ENCODE results near the gene CPLX4.
A peak's percentile ranks its signal among the peaks of the same experiment; 100 is the strongest.
"Not testable (repeated sequence)": the region's sequence is repeated elsewhere in the genome, so short reads cannot be mapped to it uniquely, and the experiment has no call there.

CPLX4 gene

DNA sequence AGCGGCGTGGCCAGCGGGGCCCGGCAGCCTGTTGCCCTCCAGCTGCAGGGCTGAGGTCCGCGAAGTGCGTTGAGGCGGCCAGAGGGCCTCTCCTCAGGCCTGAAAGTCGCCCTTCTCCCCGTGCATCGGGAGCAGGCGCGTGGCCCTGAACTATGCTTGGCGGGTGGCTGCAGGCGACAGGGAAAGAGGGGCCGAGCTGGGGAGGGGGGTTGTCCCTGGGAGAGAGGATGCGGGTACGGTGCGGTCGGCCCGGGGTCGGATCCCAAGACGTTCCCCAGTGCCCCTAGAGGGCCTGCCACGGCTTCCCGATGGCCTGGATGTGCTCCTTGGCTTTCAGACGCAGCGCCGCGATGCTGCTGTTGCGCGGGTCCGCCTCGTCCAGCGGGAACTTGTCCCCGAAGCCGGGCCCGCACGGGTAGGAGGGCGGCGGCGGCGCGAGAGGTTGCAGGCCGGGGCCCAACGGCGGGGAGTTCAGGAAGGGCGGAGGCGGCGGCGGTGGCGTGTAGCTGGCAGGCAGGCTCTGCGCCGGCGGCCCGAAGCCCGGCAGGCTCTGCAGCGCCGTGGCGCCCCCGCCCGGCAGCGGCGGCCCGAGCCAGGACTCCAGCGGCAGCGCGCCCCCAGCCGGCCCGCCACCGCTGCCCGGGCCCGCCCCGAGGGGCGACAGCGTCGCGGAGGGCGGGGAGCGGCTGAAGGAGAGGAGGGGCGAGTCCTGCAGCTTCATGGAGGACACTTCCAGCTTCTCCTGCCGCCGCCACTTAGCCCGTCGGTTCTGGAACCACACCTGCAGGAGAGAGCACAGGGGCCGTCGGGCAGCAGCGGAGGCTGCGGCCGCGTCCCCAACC is 49.5 kb downstream of the CPLX4 start:
- DNase-seq = peak in 1 of 2 experiments; percentile 36

DNA sequence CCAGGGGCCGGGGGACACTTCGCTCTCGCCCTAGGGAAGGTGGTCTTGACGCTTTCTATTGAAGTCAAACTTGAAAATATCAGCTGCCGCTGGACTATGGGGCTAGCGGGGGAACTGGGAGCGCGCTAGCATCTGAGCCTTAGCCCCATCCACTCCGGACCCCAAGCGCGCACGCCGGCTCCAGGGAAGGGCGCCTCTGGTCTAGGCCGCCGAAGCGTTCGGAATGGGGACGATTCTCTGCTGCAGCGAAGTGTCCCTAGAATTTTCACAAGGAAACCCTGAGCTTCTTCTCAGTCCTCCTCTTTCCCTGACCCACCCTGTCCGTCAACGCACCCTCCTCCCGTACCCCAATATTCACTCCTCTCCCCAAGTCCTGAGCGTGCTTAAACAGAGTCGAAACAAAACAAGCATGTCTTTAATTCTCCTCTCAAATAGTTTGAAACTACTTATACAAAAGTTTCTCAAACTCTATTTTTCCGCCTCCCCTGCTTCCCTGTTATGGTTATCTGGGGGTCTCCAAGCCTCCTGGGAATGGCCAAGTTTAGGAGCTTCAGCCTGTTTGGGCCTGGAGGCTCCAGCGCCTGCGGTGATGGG is 50.2 kb downstream of the CPLX4 start:
- DNase-seq = no peak

DNA sequence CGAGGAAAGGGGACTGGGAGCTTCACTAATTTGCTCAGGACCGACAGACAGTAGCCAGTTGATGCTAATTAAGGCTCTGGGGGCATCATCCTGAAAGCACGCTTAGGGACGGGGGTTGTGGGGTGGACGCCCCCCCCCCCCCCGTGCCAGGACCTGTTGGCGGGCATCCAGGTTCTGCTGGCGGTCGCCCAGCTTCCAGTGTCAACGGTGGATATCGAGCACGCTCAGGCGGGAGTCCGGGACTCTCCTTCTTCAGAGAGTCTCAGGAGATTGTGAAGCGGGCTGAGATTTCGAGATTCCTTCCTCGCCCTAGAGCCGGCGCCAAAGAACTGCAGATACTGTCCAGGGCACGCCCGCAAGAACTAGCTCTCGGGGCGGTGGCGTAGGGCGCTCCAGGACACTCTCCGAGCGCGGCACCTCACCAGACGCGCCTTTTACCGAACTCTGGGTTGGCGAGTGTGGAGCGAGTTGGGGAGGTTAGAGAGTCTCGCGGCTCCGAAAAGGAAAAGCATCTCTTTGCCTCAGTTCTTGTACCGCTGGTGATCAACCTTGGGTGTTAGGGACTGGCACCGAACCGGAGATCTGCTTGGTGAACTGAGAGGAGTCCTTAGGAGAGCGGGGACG is 50.8 kb downstream of the CPLX4 start:
- no peak for DNase-seq

DNA sequence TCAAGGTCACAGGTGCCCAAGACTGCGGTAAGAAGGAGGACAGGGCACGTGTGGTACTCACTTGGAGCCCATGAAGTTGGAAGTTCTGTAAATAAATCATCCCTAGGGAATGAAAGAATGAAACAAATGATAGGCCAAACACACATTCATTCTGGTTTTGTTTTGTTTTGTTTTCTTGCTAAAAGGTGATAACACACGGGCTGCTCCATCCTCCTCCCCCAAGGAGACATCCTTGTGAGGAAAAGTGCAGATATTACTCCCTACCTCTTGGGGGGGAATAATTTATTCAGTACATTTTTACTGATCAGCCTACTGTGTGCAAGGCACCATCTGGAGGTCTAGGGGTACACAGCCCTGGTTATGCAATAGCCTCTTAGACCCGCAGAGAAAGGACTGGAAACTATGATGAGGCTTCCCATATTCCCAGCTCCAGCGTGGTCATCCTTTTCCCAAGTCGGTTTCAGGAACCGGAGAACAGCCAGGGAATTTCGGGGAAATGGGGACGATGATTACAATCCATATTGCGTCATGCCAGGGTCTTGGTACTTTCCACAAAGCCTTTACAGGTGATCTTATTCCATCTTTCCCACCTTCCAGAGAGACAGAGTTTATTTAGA is 51.5 kb downstream of the CPLX4 start:
- DNase-seq = no peak

DNA sequence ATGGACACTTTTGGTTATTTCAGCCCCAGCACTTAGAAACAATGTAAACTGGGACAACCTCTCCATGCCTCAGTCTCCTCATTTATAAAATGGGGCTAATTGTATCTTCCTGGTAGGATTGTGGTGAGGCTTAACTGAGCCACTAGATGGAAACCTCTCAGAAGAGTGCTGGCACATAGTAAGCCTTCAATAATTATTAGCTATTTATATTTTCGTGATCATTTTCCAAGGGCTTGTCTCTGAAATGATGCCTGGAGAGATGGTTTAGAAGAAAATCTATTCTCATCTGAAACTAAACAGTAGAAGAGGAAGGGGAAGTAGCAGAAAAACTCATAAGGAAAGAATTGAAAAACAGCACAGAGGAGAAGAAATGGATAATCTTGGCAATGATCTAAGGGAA is 52.0 kb downstream of the CPLX4 start:
- DNase-seq = no peak

DNA sequence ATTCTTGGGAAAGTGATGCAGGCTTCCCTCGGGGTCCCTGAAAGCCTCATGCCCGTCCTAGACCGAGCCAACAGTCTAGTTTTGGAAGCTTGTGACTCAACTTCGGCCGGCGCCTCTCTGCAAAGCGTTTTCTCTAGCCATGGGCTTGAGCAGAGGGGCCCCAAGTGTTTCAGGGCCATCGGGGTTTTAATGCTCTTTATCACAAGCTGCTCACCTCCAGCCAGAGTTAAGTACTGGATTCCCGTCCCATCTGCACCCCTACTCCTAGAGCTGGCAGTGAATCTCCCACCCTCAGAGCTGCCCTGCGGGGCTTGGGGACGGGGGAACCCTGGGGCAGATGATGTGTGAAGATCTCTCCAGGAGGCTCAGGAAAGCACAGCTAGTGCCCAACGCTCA is 52.5 kb downstream of the CPLX4 start:
- no peak for DNase-seq

DNA sequence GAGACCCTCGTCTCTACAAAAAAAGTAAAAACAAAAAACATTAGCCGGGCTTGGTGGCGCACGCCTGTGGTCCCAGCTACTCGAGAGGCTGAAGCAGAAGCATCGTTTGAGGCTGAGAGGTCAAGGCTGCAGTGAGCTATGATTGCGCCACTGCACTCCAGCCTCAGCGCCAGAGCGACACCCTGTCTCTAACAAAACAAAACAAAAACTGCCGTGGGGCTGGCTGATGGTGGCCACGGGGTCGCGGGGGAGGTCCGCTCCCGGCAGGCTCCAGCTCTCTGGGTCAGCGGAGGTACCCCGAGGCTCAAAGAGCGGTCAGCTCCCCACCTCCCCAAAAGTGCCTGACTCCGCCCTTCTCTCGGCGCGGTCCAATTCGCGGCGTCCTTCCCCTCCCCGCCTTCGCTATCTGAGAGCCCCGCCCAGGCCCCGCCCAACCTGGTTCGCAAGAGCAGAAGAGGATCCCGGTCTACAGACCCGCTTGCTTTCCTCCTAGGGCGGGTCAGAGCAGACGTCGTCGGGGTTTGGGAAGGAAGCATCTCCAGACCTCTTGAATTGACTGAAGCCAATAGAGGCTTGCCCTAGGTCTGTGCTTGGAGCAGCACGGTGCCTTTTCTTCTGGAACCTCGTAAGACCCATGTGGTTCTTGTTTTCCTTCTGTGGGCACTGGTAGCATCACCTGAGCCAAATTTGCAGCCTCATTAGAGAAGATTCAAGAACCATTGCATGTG is 53.0 kb downstream of the CPLX4 start:
- peak in 1 of 2 experiments; percentile 28 for DNase-seq

DNA sequence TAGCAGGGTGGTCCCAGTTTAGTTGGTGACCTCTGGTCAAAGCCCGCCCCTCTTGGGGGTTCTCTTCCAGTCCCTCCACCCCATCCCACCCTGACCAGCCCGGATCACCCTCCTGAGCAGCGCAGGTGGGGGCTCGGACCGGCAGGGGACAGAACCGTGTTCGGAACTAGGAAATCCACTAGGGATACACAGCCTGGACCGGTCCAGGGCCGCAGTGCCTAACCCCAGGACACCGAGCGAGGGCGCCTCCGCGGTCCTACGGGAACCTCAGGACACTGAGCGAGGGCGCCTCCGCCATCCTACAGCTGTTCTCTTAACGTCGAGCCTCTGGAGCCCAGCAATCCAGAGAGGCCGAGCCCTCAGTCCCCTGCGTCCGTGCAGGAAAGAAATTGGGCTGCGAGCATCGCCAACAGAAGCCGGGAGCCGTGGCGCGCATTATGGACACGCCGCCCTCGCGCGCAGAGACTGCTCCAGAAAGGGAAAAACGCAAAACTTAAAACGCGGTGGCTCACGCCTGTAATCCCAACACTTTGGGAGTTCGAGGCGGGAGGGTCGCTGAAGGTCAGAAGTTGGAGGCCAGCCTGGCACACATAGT is 53.7 kb downstream of the CPLX4 start:
- no peak for DNase-seq

DNA sequence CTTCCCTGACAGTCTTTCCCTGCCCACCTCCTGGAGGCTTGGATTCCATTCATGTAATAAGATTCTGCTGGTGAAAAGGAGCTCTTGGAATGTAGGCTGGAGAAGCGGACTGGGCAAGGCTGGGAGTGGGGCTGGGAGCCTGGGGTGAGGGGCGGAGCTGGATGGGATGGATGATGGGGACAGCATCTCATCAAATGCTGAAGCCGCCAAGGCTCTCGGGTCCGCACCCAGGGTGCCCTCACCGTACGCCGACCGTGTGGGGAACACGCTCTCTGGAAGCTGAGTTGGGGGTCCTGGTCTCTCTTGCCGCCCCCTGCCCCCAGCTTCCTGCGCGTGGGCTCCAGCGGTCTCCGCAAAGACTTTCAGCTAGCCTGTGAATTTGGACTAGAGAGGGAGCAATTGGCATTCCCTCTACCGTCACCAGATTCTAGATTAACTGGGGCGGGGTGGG is 54.3 kb downstream of the CPLX4 start:
- no peak for DNase-seq

DNA sequence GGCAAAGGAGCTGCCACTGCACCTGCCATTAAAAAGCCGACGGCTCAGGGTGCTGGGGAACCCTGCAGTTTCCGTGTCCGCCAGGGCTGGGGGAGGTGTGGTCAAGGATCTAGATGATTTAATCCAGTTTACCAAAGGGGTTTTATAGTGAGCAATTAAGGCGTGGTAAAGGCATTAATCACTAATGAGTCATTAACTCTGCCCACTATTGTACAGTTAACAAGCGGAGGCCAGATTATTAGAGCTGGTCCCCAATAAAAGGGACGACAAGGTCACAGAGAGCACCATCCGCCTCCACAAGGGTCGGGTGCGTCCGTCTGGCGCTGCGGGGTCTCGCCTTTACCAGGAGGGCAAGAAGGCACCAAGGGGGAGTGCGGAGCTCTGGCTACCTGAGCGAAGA is 54.8 kb downstream of the CPLX4 start:
- no peak for DNase-seq

DNA sequence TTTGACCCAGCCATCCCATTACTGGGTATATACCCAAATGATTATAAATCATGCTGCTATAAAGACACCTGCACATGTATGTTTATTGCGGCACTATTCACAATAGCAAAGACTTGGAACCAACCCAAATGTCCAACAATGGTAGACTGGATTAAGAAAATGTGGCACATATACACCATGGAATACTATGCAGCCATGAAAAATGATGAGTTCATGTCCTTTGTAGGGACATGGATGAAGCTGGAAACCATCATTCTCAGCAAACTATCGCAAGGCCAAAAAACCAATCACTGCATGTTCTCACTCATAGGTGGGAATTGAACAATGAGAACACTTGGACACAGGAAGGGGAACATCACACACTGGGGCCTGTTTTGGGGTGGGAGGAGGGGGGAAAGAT is 56.2 kb downstream of the CPLX4 start:
- not testable (repeated sequence) for DNase-seq

DNA sequence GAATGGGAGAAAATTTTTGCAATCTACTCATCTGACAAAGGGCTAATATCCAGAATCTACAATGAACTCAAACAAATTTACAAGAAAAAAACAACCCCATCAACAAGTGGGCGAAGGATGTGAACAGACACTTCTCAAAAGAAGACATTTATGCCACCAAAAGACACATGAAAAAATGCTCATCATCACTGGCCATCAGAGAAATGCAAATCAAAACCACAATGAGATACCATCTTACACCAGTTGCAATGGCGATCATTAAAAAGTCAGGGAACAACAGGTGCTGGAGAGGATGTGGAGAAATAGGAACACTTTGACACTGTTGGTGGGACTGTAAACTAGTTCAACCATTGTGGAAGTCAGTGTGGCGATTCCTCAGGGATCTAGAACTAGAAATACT is 56.6 kb downstream of the CPLX4 start:
- DNase-seq = not testable (repeated sequence)

DNA sequence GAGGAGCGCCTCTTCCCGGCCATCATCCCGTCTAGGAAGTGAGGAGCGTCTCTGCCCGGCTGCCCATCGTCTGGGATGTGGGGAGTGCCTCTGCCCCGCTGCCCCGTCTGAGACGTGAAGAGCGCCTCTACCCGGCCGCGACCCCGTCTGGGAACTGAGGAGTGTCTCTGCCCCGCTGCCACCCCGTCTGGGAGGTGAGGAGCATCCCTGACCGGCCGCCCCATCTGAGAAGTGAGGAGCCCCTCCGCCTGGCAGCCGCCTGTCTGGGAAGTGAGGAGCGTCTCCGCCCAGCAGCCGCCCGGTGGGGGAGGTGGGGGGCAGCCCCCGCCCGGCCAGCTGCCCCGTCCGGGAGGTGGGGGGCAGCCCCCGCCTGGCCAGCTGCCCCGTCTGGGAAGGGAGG is 63.0 kb downstream of the CPLX4 start:
- DNase-seq = not testable (repeated sequence)

DNA sequence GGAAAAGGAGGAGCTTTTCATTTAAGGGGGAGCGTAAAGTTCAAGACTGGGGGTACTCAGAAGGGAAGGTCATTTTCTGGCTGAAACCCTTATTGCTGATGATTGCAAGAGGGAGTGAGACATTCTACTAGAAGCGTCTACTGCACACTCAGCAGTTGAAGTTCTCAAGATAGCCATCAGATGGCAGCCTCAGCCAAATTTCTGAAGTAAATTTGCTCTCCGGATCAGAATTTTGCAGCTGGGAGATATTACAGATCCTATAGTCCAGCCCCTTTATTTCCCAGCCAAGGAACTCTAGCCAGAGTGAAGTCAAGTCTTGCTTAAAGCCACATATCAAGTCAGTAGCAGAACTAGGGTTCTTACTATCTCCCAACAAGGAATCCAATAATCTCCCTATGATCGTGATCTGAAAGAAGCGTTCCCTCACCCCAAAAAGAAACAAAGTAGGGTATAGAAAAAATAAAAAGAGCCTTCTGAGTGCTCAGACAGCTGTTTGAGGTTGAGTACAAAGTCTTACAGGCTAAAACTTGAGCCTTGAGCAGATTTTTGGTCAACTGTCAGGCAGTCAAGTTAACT is 69.2 kb downstream of the CPLX4 start:
- no peak for DNase-seq

DNA sequence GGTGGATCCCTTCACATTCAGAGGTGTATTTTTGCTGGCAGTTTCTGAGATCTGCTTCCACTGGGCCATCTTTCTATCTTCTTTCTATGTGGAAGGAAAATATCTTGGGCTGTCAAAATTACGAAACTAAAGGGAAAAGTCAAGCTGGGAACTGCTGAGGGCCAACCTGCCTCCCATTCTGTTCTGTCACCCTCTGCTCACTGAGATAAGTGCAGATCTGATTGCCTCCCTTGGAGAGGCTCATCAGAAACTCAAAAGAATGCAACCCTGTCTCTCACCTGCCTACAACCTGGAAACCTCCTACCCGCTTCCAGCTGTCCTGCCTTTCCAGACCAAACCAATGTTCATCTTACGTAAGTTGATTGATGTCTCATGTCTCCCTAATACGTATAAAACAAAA is 71.7 kb downstream of the CPLX4 start:
- DNase-seq = no peak
